Small intestine (tissue), 7 donors: ENCODE data around the gene TRIO. TPM values are rescaled to one million over a fixed set of nuclear protein-coding genes. Genes with fewer than 3 reads are reported as not detected.
A peak's percentile ranks its signal among the peaks of the same experiment; 100 is the strongest.

Experiments used
- DNase-seq, 2 donors: peaks; one replicate each; pipeline versions ENCODE4 v3.0.0 to v3.0.0-alpha.2; 2013
- FAIRE-seq: peaks from 2 replicates; lab custom pipeline; 2012; peaks lifted over from hg19 to GRCh38; lab: Jason Lieb, UNC
- H3K27ac ChIP-seq, 3 donors: one replicate each; pipeline ENCODE4 v1.5.1; 2013; ENCODE audit warnings: low read length in 2 of 3, mild to moderate bottlenecking in 2 of 3, control low read depth in 1 of 3, inconsistent platforms in 1 of 3, low read depth in 1 of 3, moderate library complexity in 1 of 3
- H3K27me3 ChIP-seq, 3 donors: one replicate each; pipeline ENCODE4 v1.6.1; 2013; ENCODE audit warnings: low read length in 3 of 3, inconsistent platforms in 1 of 3; ENCODE audit not compliant: control insufficient read depth in 3 of 3, insufficient read depth in 3 of 3
- H3K36me3 ChIP-seq, 3 donors: one replicate each; pipeline ENCODE4 v1.6.1; 2013; ENCODE audit warnings: low read length in 3 of 3, inconsistent platforms in 1 of 3, low read depth in 1 of 3, mild to moderate bottlenecking in 1 of 3, moderate library complexity in 1 of 3; ENCODE audit not compliant: control insufficient read depth in 3 of 3, insufficient read depth in 2 of 3
- H3K4me1 ChIP-seq, 3 donors: one replicate each; pipeline ENCODE4 v1.6.1; 2013; ENCODE audit warnings: low read length in 2 of 3, inconsistent platforms in 1 of 3, low read depth in 1 of 3, mild to moderate bottlenecking in 1 of 3, moderate library complexity in 1 of 3; ENCODE audit not compliant: control insufficient read depth in 3 of 3, insufficient read depth in 2 of 3
- H3K4me3 ChIP-seq, 3 donors: one replicate each; pipeline ENCODE4 v1.5.1; 2013; ENCODE audit warnings: low read length in 3 of 3, control low read depth in 1 of 3, inconsistent platforms in 1 of 3, low read depth in 1 of 3, mild to moderate bottlenecking in 1 of 3, moderate library complexity in 1 of 3
- H3K9me3 ChIP-seq, 2 donors: one replicate each; pipeline ENCODE4 v1.6.1; 2013; ENCODE audit warnings: low read depth in 1 of 2, low read length in 1 of 2; ENCODE audit not compliant: control insufficient read depth in 2 of 2, insufficient read depth in 1 of 2
- WGBS, 3 donors: extraction: QIAGEN DNeasy Blood & Tissue Kit; methylation state at CpG; one replicate each; pipeline ENCODE4 v1.1.7; 2013; 5-methylcytosine and 5-hydroxymethylcytosine counted together
- polyA plus RNA-seq, 4 donors: library from polyadenylated mRNA; stranded (reverse) in 3 of 4; unstranded in 1 of 4; fragments of 200-250 nt in 3 of 4; fragments of 120-200 nt in 1 of 4; gene quantifications; one replicate each; pipeline versions ENCODE4 v1.2.1 to v1.2.3, GENCODE V29; 2013
- donor health status: healthy with polysubstance abuse.
- donor health status: control.
- donor health status: control.
- donor health status: Bipolar disorder and iron deficiency.
- donor health status: healthy.

Gene TRIO
- polyA plus RNA-seq, 4 donors = 13.2 to 50.8 (median 23.3) TPM

GRCh38 chr5:14177634-14178033 is 34.5 kb downstream of the TRIO start:
- no peak for FAIRE-seq
- no peak for DNase-seq
- Histone ChIP-seq H3K27me3 (no peaks in the 10 kb centered on the region), H3K4me3 (no peak overlapping the region), H3K9me3 (no peaks in the 10 kb centered on the region), H3K27ac (no peak overlapping the region), H3K36me3 (peaks cover 0 to under 1% (median 0%) of the 10 kb centered on the region in 3 donors), H3K4me1 (peaks cover 0 to 20% (median 13%) of the 10 kb centered on the region in 3 donors)
- 66 to 72% (median 70%) methylated on average over 3 of the region's 3 CpGs for WGBS, 3 donors

DNA sequence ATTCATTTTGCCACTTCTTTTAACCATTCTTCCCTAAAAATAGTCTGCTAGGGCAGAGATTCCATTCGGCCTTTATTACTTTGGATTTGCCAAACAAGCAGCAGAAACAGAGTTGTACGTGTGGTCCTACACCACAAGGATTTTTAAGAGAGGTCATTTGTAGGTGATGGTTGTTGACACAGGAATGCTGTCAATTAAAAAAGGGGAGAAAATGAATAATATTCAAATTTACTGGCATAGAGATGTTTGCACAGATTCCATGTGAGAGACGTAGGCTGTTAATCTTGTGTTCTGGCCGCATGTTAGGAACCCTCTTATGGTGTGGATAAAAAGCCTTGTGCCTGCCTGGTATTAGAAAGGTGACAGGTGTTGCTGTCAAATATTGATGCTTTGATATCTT is 34.9 kb downstream of the TRIO start:
- Histone ChIP-seq H3K9me3 (no peaks in the 10 kb centered on the region), H3K27ac (no peak overlapping the region), H3K36me3 (peaks cover 0 to 2% (median 0%) of the 10 kb centered on the region in 3 donors), H3K4me1 (peaks cover 0 to 20% (median 13%) of the 10 kb centered on the region in 3 donors), H3K27me3 (no peaks in the 10 kb centered on the region), H3K4me3 (no peak overlapping the region)
- no peak for DNase-seq
- WGBS, 3 donors = 65 to 76% (median 69%) methylated on average over 4 of the region's 4 CpGs
- FAIRE-seq = no peak

GRCh38 chr5:14178671-14179211 is 35.6 kb downstream of the TRIO start:
- H3K4me1 ChIP-seq = peaks cover 2 to 15% (median 11%) of the 10 kb centered on the region in 3 donors
- H3K27ac ChIP-seq = no peak overlapping the region
- no peaks in the 10 kb centered on the region for H3K27me3 ChIP-seq
- no peaks in the 10 kb centered on the region for H3K9me3 ChIP-seq
- WGBS, 3 donors = 80 to 97% (median 89%) methylated on average over 10 of the region's 10 CpGs
- FAIRE-seq (no peak), DNase-seq (no peak)
- no peak overlapping the region for H3K4me3 ChIP-seq
- H3K36me3 ChIP-seq = peaks cover 0 to 2% (median 0%) of the 10 kb centered on the region in 3 donors

GRCh38 chr5:14179446-14179845 is 36.3 kb downstream of the TRIO start:
- Histone ChIP-seq H3K4me1 (peaks cover 4 to 14% (median 6%) of the 10 kb centered on the region in 3 donors), H3K9me3 (no peaks in the 10 kb centered on the region), H3K36me3 (peaks cover 0 to 2% (median 0%) of the 10 kb centered on the region in 3 donors), H3K4me3 (no peak overlapping the region), H3K27me3 (no peaks in the 10 kb centered on the region), H3K27ac (no peak overlapping the region)
- DNase-seq = no peak
- no peak for FAIRE-seq
- 55 to 64% (median 55%) methylated on average over 6 of the region's 6 CpGs for WGBS, 3 donors

GRCh38 chr5:14180437-14180836 is 37.3 kb downstream of the TRIO start:
- DNase-seq = no peak
- 84 to 94% (median 91%) methylated on average over 3 of the region's 3 CpGs for WGBS, 3 donors
- Histone ChIP-seq H3K27me3 (no peaks in the 10 kb centered on the region), H3K4me3 (no peak overlapping the region), H3K36me3 (peaks cover 0 to 2% (median 0%) of the 10 kb centered on the region in 3 donors), H3K9me3 (no peaks in the 10 kb centered on the region), H3K4me1 (peaks cover 4 to 14% (median 6%) of the 10 kb centered on the region in 3 donors), H3K27ac (no peak overlapping the region)
- no peak for FAIRE-seq

- Histone ChIP-seq H3K27ac (no peak overlapping the region), H3K4me3 (no peak overlapping the region), H3K9me3 (no peaks in the 10 kb centered on the region), H3K27me3 (no peaks in the 10 kb centered on the region), H3K4me1 (peaks cover 4 to 14% (median 6%) of the 10 kb centered on the region in 3 donors), H3K36me3 (peaks cover 0 to 2% (median 0%) of the 10 kb centered on the region in 3 donors)
- FAIRE-seq = no peak
- no peak for DNase-seq
- WGBS, 3 donors = 74 to 86% (median 83%) methylated on average over 11 of the region's 11 CpGs
Observed at GRCh38 chr5:14181299-14181968, 38.3 kb downstream of the TRIO start.

DNA sequence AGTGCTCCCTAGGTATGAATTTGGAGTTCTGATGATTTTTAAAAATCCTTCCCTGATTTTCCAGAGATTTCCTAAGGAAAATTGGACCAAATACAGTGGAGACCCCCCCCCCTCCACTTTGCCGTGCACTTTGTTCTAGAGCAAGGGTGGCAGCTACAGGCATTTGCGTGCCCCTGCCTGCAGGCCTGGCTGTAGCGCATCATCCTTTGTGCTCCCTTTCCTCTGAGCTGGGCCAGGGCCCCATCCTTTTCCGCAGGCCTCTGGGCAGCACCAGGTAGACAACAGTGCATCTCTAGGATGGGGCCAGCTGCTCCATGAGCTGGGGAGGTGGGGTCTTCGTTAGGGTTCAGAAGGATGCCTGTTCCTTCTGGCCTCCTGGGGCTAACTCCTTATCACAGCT is 39.6 kb downstream of the TRIO start:
- FAIRE-seq (no peak), DNase-seq (no peak)
- Histone ChIP-seq H3K36me3 (peaks cover 0 to 2% (median 0%) of the 10 kb centered on the region in 3 donors), H3K27me3 (no peaks in the 10 kb centered on the region), H3K9me3 (no peaks in the 10 kb centered on the region), H3K4me1 (peaks cover 4 to 14% (median 6%) of the 10 kb centered on the region in 3 donors), H3K4me3 (no peak overlapping the region), H3K27ac (peak overlapping the region in 1 of 3 donors; percentile 81)
- 85 to 89% (median 85%) methylated on average over 5 of the region's 5 CpGs for WGBS, 3 donors

- FAIRE-seq = no peak
- H3K4me1 ChIP-seq = peaks cover 4 to 14% (median 6%) of the 10 kb centered on the region in 3 donors
- no peak overlapping the region for H3K4me3 ChIP-seq
- H3K27ac ChIP-seq = peak overlapping the region in 1 of 3 donors; percentile 85
- DNase-seq = no peak
- H3K36me3 ChIP-seq = peaks cover 0 to 2% (median 0%) of the 10 kb centered on the region in 3 donors
- no peaks in the 10 kb centered on the region for H3K9me3 ChIP-seq
- H3K27me3 ChIP-seq = no peaks in the 10 kb centered on the region
- WGBS, 3 donors = 58 to 68% (median 59%) methylated on average over 8 of the region's 8 CpGs
Observed at GRCh38 chr5:14183187-14183939, 40.2 kb downstream of the TRIO start.
